GM18861 (cell line): Measurements from ENCODE around the gene ALOX15B.
A peak's percentile ranks its signal among the peaks of the same experiment; 100 is the strongest.

Experiments used
- ATAC-seq: cut with Tn5 transposase; IDR thresholded peaks from one replicate; pipeline ENCODE4 v1.9.1; 2021; ENCODE audit not compliant: unreplicated experiment

The ALOX15B gene

DNA sequence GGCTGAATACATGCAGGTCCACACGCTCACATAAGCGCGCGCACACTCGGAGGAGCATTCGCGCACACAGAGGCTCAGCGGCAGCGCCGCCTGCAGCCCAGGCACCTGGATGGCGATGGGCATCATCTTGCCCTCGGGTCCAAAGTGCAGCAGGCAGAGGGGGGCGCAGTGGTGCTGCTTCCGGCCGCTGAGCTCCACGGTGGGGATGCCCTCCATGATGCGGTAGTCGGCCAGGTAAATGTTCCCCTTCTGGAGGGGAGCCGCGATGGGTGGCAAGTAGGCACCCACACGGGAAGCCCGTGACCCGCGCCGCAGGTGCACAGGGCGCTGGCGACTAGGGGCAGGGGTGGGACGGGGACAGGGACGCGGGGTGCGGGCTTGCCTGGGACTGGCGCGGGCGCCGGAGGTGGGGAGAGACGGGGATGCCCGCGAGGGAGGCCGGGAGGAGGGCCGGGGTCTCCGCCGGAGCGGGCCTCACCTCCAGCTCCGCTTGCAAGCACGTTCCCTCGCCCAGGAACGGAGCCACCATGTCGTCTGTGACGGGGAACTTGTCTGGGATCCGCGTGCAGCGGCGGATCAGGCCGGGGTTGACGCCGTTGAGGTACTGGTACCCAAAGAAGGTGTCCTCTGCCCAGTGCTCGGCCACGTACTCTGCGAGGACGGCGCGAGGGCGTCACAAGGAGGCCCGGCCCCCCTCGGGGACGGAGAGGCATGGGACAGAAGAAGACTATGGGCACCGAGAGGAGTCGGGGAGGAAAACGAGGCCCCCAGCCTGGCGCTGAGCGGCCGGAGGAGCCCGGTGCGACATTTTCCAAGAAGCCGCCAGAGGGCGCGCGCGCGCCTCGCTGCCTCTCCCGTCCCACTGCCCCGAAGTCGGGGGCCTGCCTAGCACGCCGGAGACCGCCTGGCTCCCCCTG lies 40.7 kb downstream of the ALOX15B start:
- peak; percentile 68 for ATAC-seq

DNA sequence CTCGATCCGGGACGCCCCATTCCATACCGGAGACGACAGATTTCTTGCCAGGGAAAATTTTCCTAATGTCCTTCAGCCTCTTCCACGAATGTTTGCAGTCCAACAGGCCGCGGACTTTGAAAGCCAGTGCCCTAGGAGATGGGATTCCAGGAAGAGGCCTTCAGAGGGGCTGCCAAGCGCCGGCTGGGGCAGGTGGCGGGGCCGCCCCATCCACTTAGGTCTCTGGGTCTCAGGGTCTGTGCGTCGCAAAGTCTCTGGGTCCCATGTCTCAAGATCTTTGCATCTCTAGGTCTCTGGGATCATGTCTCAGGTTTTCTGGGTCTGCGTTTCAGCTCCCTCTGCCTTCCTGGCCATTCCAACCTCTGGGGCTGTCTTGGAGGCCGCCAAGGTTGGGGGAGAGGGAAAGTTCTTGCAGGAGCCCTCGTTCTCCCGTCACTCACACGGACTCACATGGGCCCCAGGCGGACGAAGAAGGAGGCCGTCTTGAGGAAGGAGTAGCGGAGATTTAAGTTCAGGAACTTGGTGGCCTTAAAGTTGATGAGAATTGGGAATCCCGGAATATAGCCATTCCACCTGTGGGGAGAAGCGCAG lies 41.4 kb downstream of the ALOX15B start:
- ATAC-seq = no peak

DNA sequence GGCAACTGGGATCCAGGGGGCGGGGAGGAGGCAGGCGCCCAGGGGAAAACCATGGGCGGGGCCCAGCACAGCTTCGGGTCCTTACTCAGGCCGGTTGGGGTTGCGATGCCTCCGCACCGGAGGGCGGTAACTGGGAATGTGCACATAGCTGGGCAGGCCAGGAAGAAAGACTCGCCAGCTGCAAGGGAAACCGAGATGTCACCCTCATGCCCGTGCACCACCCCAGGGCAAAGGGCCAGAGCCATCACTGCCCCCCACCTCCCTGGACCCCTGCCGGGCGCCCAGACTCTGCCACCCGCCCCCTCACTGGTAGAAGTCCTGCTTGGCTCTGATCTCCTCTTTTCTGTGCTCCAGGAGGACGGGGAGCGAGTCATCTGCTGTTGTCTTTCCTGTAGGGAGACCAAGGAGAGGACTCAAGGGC lies 42.0 kb downstream of the ALOX15B start:
- no peak for ATAC-seq

DNA sequence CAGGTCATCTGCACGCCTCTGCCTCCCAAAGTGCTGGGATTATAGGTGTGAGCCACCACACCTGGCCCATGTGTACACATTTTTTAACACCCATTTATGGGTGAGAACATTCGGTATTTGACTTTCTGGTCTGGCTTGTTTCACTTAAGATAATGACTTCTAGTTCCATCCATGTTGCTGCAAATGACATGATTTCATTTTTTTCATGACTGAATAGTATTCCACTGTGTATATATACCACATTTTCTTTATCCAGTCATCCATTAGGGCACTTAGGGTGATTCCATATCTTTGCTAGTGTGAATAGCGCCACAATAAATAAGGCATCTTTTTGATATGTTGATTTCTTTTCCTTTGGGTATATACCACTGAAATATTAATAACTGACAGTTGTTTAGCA lies 43.0 kb downstream of the ALOX15B start:
- ATAC-seq = no peak

DNA sequence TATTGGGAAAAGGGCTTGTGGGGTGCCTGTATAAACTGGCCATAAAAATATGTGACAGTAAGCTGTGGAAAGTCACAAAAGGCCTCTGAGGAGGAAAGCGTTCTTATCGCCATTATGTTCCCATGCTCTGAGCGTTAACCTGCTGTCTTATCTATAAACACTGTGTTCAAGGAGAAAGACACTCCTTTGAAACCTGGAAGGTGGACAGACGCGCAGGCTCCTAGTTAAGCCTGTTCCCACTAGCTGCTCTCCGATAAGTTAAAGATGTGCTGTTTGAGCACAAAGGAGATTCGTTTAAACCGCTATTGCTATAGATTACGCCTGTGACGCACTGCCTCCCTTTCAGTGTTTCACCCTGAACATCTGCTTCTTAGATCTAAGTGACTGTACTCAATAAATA lies 43.4 kb downstream of the ALOX15B start:
- ATAC-seq = no peak

DNA sequence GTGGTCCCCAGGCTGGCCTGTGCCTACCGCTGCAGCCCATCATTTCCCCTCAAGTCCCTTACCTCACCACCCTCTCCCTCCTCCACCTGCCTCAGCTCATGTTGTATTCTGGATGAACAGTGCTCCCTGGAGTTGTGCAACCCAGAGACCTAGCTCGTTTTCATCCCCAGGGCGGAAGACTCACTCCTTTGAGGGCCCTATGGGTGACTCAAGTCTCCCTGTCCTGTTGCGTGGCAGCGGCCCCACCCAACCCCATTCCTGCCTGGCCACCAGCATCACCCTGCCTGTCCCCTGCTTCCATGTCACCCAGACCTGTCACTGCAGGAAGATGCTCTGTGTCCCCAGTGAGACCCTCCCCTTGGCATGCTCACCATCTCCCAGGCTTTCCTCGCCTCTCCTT lies 45.4 kb downstream of the ALOX15B start:
- ATAC-seq = no peak

DNA sequence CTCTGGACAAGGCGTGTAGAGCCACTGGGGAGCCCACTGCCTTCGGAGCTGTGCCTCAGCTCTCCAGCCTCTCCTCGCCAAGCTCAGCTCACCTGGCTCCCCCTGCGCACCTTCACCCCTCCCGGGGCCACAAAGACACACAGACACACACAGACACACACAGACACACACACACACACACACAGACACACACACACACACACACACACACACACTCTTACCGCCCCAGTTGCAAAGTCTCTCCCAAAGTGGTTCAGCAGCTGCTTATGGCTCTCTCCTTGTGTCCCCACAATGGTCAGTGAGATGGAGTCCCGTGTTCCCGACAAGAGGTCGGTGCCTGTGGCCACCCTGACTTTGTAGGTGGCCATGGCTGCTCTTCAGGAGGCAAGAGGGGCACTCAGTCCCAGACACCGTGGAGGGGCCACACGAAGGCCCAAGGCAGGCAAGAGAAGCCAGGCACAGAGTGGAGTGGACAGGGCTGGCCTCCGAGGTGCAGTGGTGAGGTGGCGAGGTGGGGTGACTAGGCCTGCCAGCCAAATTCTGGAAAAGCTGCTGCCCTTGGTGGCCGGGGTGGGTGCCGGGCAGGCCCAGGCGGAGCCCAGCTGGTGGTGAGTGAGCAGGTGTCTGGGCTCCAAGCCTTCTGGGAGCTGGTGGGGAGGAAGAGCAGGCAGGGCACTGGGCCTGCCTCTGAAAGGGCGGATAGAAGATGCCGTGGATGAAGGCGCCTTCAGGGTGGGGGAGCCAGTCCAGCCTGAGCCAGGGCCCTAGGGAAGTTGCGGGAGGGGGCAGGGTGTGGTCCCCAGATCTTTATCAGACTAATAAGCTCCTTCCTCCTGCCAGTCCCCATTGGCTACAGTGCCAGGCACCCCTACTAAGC lies 48.5 kb downstream of the ALOX15B start, which contains the start of gene ALOX12B:
ALOX12B (minus strand) TSS at position 642 of the 877 bp plus-strand sequence; CDS start at position 368, 274 bp downstream.
- no peak for ATAC-seq

DNA sequence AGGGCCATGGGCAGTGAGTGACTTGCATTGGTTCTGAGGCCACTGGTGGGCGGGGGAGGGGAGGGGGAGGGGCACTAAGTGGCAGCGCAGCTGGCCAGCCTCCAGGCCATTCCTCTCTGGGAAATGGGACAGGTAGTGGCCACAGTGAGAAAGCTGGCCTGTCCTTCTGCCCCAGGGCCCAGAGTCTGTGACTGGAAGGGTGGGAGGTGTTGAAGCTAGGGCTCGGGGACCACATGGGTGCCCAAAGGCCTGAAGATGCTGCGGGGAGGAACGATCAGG lies 49.0 kb downstream of the ALOX15B start:
- ATAC-seq = no peak

DNA sequence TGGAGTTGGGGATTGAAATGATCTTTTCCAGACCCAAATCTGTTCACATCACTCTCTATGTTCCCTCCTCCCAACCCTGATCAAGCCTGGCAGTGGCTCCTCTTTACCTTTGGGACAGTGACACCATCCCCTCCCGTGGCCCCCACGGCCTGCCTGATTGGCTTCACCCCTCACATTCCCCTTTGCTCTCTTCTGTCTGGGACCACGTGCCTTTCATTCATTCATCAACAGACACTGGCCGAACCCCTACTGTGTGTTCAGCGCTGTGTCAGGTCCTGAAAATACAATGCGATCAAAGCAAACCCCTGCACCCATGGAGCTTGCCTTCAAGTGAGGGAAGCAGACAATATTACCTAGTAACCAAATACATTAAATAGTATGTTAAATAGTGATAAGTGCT lies 50.9 kb downstream of the ALOX15B start:
- no peak for ATAC-seq

DNA sequence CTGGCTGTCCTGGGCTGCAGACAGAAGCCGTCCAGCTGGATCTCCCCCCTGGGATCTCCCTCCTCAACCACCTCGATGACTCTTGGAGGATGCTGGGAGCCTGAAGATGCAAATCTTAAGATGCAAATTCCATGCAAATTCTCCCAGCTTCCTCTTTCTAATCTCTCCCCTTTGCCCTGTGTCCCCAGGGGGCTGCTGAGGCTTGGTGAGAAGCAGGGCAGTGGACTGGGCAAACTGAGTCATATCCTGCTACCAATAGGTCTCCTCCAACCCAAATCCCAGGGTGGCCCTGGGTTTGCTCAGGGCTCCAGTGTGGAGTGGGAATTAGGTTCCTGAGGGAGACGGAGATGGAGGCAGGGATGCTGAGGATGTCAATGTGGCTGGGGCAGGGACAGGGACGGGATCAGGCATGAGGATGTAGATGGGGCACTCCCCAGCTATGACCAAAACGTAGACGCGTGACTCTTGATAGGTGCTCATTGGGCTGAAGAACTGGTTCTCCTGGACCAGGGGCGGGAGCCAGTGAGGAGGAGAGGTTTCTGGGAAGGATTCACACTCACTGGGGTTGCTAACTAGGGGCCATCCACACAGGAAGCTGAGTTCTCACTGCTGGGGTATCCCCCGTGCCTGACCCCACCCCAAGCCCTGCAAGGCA lies 52.3 kb downstream of the ALOX15B start:
- peak; percentile 80 for ATAC-seq

DNA sequence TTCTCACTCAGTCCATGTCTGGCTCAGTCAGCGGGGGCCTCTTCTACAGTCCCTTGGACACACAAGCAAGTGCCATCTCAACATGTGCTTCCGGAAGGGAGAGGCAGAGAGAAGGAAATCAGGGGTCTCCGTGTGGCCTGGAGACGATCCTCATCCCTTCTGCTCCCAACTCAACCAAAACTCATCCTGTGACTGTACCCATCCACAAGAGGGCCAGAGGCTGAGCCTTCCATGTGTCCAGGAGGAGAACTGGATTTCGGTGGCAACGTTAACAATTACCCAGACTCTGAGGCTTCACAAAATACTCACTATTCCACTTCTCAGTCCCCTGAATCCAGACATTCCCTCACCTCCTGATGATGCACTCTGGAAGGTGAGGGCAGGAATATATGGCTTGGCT lies 56.5 kb downstream of the ALOX15B start:
- ATAC-seq = no peak

DNA sequence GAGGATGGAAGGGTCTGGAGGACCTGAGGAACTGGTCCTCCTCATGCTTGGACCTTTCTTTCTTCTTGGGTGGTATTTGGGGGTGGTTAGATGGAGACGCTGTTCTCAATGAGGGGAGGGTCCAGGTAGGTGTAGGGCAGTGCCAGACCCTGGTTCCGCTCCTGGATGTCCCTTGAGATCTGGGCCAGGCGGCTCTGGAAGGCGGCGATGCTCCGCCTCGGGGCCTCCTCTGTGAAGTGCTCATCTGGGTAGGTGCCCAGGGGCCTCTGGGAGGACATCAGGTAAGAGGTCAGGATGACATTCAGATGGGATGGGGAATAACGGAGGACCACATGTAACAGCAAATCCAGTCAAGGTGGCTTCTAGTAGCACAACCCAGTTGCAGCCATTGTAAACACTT lies 57.7 kb downstream of the ALOX15B start:
- ATAC-seq = no peak
